ENCODE measurements around the gene GPBP1L1.

DNA sequence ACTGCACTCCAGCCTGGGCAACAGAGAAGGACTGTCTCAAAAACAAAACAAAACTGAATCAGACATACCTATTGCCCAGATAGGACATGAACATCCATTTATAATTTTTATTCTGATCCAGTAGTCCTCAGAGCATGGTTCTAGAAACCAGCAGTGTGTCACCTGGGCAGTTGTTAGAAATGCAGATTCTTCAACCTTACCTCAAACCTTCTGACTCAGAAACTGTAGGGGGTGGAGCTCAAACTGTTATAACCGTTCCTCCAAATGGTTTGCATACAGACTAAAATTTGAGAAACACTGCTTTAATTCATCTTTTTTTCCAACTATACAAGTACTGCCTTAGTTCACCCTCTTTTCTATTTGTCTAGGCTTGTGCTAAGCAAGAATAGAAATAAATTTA, 96.5 kb downstream of the GPBP1L1 start:
- TF ChIP-seq, protein P1, sequence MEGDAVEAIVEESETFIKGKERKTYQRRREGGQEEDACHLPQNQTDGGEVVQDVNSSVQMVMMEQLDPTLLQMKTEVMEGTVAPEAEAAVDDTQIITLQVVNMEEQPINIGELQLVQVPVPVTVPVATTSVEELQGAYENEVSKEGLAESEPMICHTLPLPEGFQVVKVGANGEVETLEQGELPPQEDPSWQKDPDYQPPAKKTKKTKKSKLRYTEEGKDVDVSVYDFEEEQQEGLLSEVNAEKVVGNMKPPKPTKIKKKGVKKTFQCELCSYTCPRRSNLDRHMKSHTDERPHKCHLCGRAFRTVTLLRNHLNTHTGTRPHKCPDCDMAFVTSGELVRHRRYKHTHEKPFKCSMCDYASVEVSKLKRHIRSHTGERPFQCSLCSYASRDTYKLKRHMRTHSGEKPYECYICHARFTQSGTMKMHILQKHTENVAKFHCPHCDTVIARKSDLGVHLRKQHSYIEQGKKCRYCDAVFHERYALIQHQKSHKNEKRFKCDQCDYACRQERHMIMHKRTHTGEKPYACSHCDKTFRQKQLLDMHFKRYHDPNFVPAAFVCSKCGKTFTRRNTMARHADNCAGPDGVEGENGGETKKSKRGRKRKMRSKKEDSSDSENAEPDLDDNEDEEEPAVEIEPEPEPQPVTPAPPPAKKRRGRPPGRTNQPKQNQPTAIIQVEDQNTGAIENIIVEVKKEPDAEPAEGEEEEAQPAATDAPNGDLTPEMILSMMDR (IDR thresholded peaks at IDR 0.05), result no peak
- TF ChIP-seq POLR2A (IDR thresholded peaks at IDR 0.05) (no peak), EP300 (IDR thresholded peaks at IDR 0.05) (no peak)

Measured in ovary (tissue), 3 donors.